HCT116 (cell line): ENCODE results near the gene ARHGAP20. TPM values are rescaled to one million over a fixed set of nuclear protein-coding genes. Genes with fewer than 3 reads are reported as not detected.

Experiments used
- ATAC-seq: fragments of 200-7000 bp; cut with Tn5 transposase; 2 replicates; pipeline ENCODE4 v1.9.1; 2020; ENCODE audit warnings: mild to moderate bottlenecking, moderate library complexity
- BruUV-seq: library from RNA; stranded (reverse); fragments of 400-500 nt; replicated peaks from 2 replicates; lab custom pipeline; 2021; lab: Mats Ljungman, UMichigan
- CTCF ChIA-PET: fragments of 300-600 bp; sonication (Branson Sonifier 250); formaldehyde crosslinking; loops from one replicate; lab custom pipeline; 2021; ENCODE audit warnings: antibody characterized with exemption; lab: Charles Lee
- POLR2A ChIA-PET: fragments of 300-600, 350-600 bp; sonication (Branson Sonifier 250); formaldehyde crosslinking; loops from one replicate; lab custom pipeline; 2021; ENCODE audit warnings: antibody characterized with exemption; lab: Charles Lee
- RAD21 ChIA-PET, 2 experiments: fragments of 300-600 bp; sonication (Branson Sonifier 250); formaldehyde crosslinking; loops; one replicate each; lab custom pipeline; 2023; ENCODE audit warnings: low total read pairs in 2 of 2; ENCODE audit not compliant: uncharacterized antibody in 2 of 2, unreplicated experiment in 2 of 2, low non-redundant PET in 1 of 2; lab: Charles Lee
- DNase-seq: peaks from one replicate; pipeline ENCODE4 v3.0.0-alpha.2; 2010; ENCODE audit warnings: low read depth, low spot score
- H2AFZ ChIP-seq: fragments of 200-600 bp; shearing (Covaris generic), sonication (generic); 2 replicates; pipeline ENCODE4 v1.6.1; 2017; ENCODE audit warnings: low read depth, mixed run types, mixed read lengths, antibody characterized with exemption, low read length; ENCODE audit not compliant: poor library complexity, severe bottlenecking
- H3K27ac ChIP-seq: 2 replicates; pipeline ENCODE4 v1.5.1; 2012; ENCODE audit warnings: low read depth, low read length
- H3K27me3 ChIP-seq: fragments of 200-600 bp; sonication (generic); 2 replicates; pipeline ENCODE4 v1.6.1; 2016; ENCODE audit warnings: mixed run types, low read length, mixed read lengths; ENCODE audit not compliant: insufficient read depth
- H3K36me3 ChIP-seq, 2 experiments: fragments of 200-500 bp in 1 of 2; fragments of 200-600 bp in 1 of 2; sonication (Bioruptor generic) in 1 of 2; sonication (generic) in 1 of 2; 2 replicates each; pipeline versions ENCODE4 v1.5.1 to v1.6.1; 2014 to 2016; ENCODE audit warnings: low read length in 2 of 2, inconsistent platforms in 1 of 2, mixed read lengths in 1 of 2, mixed run types in 1 of 2; ENCODE audit not compliant: insufficient read depth in 2 of 2, control insufficient read depth in 1 of 2
- H3K4me1 ChIP-seq, 2 experiments: fragments of 200-600 bp in 1 of 2; sonication (generic) in 1 of 2; 2 replicates each; pipeline versions ENCODE4 v1.5.1 to v1.6.1; 2012 to 2017; ENCODE audit warnings: low read length in 2 of 2, inconsistent platforms in 1 of 2, mild to moderate bottlenecking in 1 of 2, mixed read lengths in 1 of 2, mixed run types in 1 of 2, moderate library complexity in 1 of 2; ENCODE audit not compliant: insufficient read depth in 2 of 2, control insufficient read depth in 1 of 2
- H3K4me2 ChIP-seq: fragments of 200-600 bp; sonication (generic); 2 replicates; pipeline ENCODE4 v1.6.1; 2017; ENCODE audit warnings: mixed run types, low read length, mixed read lengths
- H3K4me3 ChIP-seq, 2 experiments: fragments of 200-600 bp in 1 of 2; sonication (generic) in 1 of 2; replicated peaks in 1 of 2; 2 replicates each; pipeline ENCODE4 v1.5.1; 2011 to 2016; ENCODE audit warnings: low read length in 2 of 2, control low read depth in 1 of 2, low read depth in 1 of 2, mild to moderate bottlenecking in 1 of 2, mixed read lengths in 1 of 2, mixed run types in 1 of 2
- H3K79me2 ChIP-seq: fragments of 200-600 bp; sonication (generic); 2 replicates; pipeline ENCODE4 v1.6.1; 2017; ENCODE audit warnings: mild to moderate bottlenecking, mixed run types, low read length, moderate library complexity, mixed read lengths; ENCODE audit not compliant: insufficient read depth
- H3K9ac ChIP-seq: fragments of 200-600 bp; sonication (generic); 2 replicates; pipeline ENCODE4 v1.6.1; 2016; ENCODE audit warnings: low read length, mixed read lengths
- H3K9me2 ChIP-seq: fragments of 200-600 bp; sonication (generic), shearing (Covaris generic); 2 replicates; pipeline ENCODE4 v1.6.1; 2017; ENCODE audit warnings: mixed run types, mild to moderate bottlenecking, moderate library complexity; ENCODE audit not compliant: insufficient read depth
- H3K9me3 ChIP-seq, 2 experiments: fragments of 200-500 bp in 1 of 2; fragments of 200-600 bp in 1 of 2; sonication (Bioruptor generic) in 1 of 2; sonication (generic) in 1 of 2; 2 replicates each; pipeline ENCODE4 v1.6.1; 2014 to 2017; ENCODE audit warnings: low read length in 2 of 2, mixed read lengths in 2 of 2, inconsistent platforms in 1 of 2, low read depth in 1 of 2, mild to moderate bottlenecking in 1 of 2, mixed run types in 1 of 2, moderate library complexity in 1 of 2; ENCODE audit not compliant: control insufficient read depth in 1 of 2, insufficient read depth in 1 of 2
- H4K20me1 ChIP-seq: fragments of 200-600 bp; sonication (generic), shearing (Covaris generic); 2 replicates; pipeline ENCODE4 v1.6.1; 2017; ENCODE audit warnings: mixed run types, mild to moderate bottlenecking, moderate library complexity; ENCODE audit not compliant: insufficient read depth
- ATF3 ChIP-seq: IDR thresholded peaks from 2 replicates; pipeline ENCODE4 v1.6.1; 2012
- CBX3 ChIP-seq: IDR thresholded peaks from 2 replicates; pipeline ENCODE4 v1.6.1; 2012; ENCODE audit warnings: low read depth
- CEBPB ChIP-seq: IDR thresholded peaks from 2 replicates; pipeline ENCODE4 v1.6.1; 2012; ENCODE audit warnings: low read depth
- CTCF ChIP-seq, 3 experiments: fragments of 200-600 bp in 1 of 3; sonication (generic) in 1 of 3; IDR thresholded peaks in 2 of 3; conservative IDR thresholded peaks in 1 of 3; 2 replicates each; pipeline ENCODE4 v1.5.1; 2012 to 2017; ENCODE audit warnings: low read depth in 2 of 3, low read length in 2 of 3, antibody characterized with exemption in 1 of 3, borderline replicate concordance in 1 of 3, control low read depth in 1 of 3, mild to moderate bottlenecking in 1 of 3, mixed read lengths in 1 of 3, mixed run types in 1 of 3, moderate library complexity in 1 of 3; ENCODE audit not compliant: insufficient read depth in 1 of 3
- EZH2 ChIP-seq: fragments of 200-600 bp; sonication (generic); IDR thresholded peaks from 2 replicates; pipeline ENCODE4 v1.6.1; 2017; ENCODE audit warnings: antibody characterized with exemption, mixed run types
- EZH2phosphoT487 ChIP-seq: fragments of 200-600 bp; IDR thresholded peaks from 2 replicates; pipeline ENCODE4 v1.6.1; 2018; ENCODE audit warnings: antibody characterized with exemption, borderline replicate concordance
- JUND ChIP-seq: IDR thresholded peaks from 2 replicates; pipeline ENCODE4 v1.6.1; 2012
- MAX ChIP-seq: IDR thresholded peaks from 2 replicates; pipeline ENCODE4 v1.6.1; 2012
- RAD21 ChIP-seq: IDR thresholded peaks from 2 replicates; pipeline ENCODE4 v1.6.1; 2012; ENCODE audit warnings: low read depth, mild to moderate bottlenecking
- SRF ChIP-seq: IDR thresholded peaks from 2 replicates; pipeline ENCODE4 v1.6.1; 2012; ENCODE audit warnings: low read depth
- TCF7L2 ChIP-seq: IDR thresholded peaks from 2 replicates; pipeline ENCODE4 v1.7.0; 2011; ENCODE audit warnings: borderline replicate concordance, inconsistent platforms; ENCODE audit not compliant: insufficient read depth, insufficient read length; ENCODE audit errors: extremely low read depth
- ZBTB33 ChIP-seq: IDR thresholded peaks from 2 replicates; pipeline ENCODE4 v1.6.1; 2011; ENCODE audit warnings: mild to moderate bottlenecking, low read length, moderate library complexity; ENCODE audit not compliant: insufficient replicate concordance; ENCODE audit errors: extremely low read depth
- ZNF274 ChIP-seq: fragments of 200-500 bp; sonication (Bioruptor generic); IDR thresholded peaks from 2 replicates; pipeline ENCODE4 v1.6.1; 2014; ENCODE audit warnings: mild to moderate bottlenecking, low read depth, low read length, inconsistent platforms
- intact Hi-C: fragments of 100-400 bp; cut with micrococcal nuclease; formaldehyde crosslinking; loops from 2 replicates; pipeline ENCODE4 v1.10.0; 2022
- total RNA-seq: library from RNA; stranded (reverse); gene quantifications from one replicate; pipeline ENCODE4 v1.2.1, GENCODE V29; 2021; ENCODE audit not compliant: unreplicated experiment

ARHGAP20 gene
- total RNA-seq, 1 experiment from 2014 or later: not detected

GRCh38 chr11:110529043-110529442 is 183.2 kb downstream of the ARHGAP20 start:
- H3K36me3 ChIP-seq: no peaks in the 10 kb centered on the region
- H3K9me3 ChIP-seq: no peaks in the 10 kb centered on the region
- peak; percentile 78 for ATAC-seq
- ChIA-PET RAD21 (no interaction called here), CTCF (no interaction called here), POLR2A (no interaction called here)
- H3K9ac ChIP-seq: no peak overlapping the region
- no peak overlapping the region for H3K27ac ChIP-seq
- H3K4me2 ChIP-seq: no peak overlapping the region
- TF ChIP-seq RAD21 (peak; percentile 44), CTCF (IDR thresholded peaks at IDR 0.05 in 2 of 3, conservative IDR thresholded peaks at IDR 0.05 in 1 of 3; ENCODE audit: borderline replicate concordance in 1 of 3, insufficient read depth in 1 of 3, low read depth in 2 of 3, low read length in 2 of 3) (peak; percentile 26 to 72 (median 69); a peak in 5 of 6 replicates), ZNF274 (no peak), SRF (no peak)
- intact Hi-C loops: no loop called here
- H3K9me2 ChIP-seq: no peaks in the 10 kb centered on the region
- no peaks in the 10 kb centered on the region for H4K20me1 ChIP-seq
- H3K4me3 ChIP-seq: no peak overlapping the region
- no peak overlapping the region for H2AFZ ChIP-seq
- H3K4me1 ChIP-seq: no peaks in the 10 kb centered on the region
- no peaks in the 10 kb centered on the region for H3K27me3 ChIP-seq
- DNase-seq: peak; percentile 27
- no peaks in the 10 kb centered on the region for H3K79me2 ChIP-seq
- no TSS peak for BruUV-seq

- DNase-seq (no peak), ATAC-seq (no peak)
- Histone ChIP-seq H3K4me3 (no peak overlapping the region), H3K9me2 (no peaks in the 10 kb centered on the region), H3K4me2 (no peak overlapping the region), H3K27me3 (no peaks in the 10 kb centered on the region), H3K27ac (no peak overlapping the region), H3K36me3 (no peaks in the 10 kb centered on the region), H3K9ac (no peak overlapping the region), H3K9me3 (no peaks in the 10 kb centered on the region), H3K4me1 (no peaks in the 10 kb centered on the region), H3K79me2 (no peaks in the 10 kb centered on the region), H2AFZ (no peak overlapping the region), H4K20me1 (no peaks in the 10 kb centered on the region)
- ChIA-PET POLR2A (no interaction called here), CTCF (no interaction called here), RAD21 (no interaction called here)
- intact Hi-C loops: no loop called here
- BruUV-seq: no TSS peak
- no peak for TF ChIP-seq EZH2
- no peak for TF ChIP-seq SRF
- TF ChIP-seq CBX3: no peak
- TF ChIP-seq JUND: no peak
- TF ChIP-seq EZH2phosphoT487: no peak
- TF ChIP-seq TCF7L2: no peak
- TF ChIP-seq ZBTB33: no peak
- no peak for TF ChIP-seq ATF3
- TF ChIP-seq CTCF (IDR thresholded peaks at IDR 0.05 in 2 of 3, conservative IDR thresholded peaks at IDR 0.05 in 1 of 3; ENCODE audit: borderline replicate concordance in 1 of 3, insufficient read depth in 1 of 3, low read depth in 2 of 3, low read length in 2 of 3): no peak
- no peak for TF ChIP-seq RAD21
- TF ChIP-seq MAX: no peak
- TF ChIP-seq CEBPB: no peak
These were observed 185.1 kb downstream of the ARHGAP20 start for GRCh38 chr11:110527146-110527545.
